Stimulated activated CD4-positive, alpha-beta T cell treated with anti-CD3 and anti-CD28 coated beads, Interleukin-1b, Interleukin-23, amount 100 ng/mL, for 24 hours (primary cell): ENCODE data around the gene NXPH4.

Experiments
- DNase-seq, 4 experiments: peaks; one replicate each; pipeline ENCODE4 v3.0.0-alpha.2; 2020; ENCODE audit warnings: low read depth in 4 of 4, low spot score in 1 of 4

The NXPH4 gene

DNA sequence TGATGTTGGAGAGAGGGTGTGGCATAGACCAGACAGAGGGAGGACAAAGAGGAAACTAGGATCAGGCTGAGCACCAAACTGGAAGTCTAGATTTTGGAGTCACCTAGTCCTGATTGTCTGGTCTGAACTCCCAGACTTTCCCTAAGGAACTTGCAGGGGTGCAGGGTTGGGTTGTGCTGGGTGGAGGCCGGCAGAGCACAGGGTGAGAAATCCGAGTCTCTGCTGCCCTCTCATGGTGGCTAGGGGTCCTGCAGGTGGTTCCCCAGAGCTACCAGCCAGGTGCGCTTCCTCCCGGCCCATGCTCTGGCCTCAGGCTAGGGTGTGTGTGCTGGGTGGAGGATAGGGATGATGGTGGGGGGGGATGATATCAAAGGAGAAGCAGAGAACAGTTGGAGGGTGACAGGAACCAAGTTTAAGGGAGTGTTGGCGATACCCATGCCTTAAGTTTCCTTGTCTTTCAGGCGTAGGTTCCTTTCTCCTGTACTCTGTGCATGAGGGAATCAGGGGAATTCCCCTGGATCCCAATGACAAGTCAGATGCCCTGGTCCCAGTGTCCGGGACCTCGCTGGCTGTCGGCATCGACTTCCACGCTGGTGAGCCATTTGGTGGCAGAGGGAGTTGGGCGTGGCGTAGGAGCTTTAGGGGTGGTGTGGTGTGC, 33.5 kb upstream of the NXPH4 start:
- DNase-seq, result peak; percentile 48 to 85 (median 71)

DNA sequence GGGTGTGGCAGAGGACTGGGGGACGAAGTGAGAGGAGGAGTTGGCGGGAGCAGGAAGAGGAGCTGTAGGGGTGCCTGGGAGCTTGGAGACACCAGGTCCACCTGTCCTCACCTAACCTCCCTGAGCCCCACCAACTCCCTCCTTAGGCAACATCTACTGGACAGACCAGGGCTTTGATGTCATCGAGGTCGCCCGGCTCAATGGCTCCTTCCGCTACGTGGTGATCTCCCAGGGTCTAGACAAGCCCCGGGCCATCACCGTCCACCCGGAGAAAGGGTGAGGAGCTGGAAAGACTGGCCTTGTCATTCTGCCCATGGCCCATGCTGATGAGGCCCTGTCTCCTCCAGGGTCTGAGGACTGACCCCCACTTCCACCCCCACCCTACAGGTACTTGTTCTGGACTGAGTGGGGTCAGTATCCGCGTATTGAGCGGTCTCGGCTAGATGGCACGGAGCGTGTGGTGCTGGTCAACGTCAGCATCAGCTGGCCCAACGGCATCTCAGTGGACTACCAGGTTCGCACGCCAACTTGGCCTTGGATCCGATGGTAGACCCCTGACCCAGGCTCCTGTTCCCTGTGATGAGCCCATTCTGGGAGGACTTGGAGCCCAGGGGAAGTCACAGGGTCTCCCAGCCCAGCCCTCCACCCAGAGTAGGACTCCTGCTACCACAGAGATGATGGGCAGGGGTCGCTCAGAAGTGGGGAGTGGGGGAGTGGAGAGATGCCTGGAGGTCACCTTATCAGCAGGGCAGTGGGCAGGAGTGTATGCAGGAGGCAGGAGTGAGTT, 32.5 kb upstream of the NXPH4 start:
- DNase-seq, result no peak

GRCh38 chr12:57185403-57185802, 31.2 kb upstream of the NXPH4 start:
- DNase-seq, result no peak

GRCh38 chr12:57185906-57186508, 30.6 kb upstream of the NXPH4 start:
- no peak for DNase-seq

DNA sequence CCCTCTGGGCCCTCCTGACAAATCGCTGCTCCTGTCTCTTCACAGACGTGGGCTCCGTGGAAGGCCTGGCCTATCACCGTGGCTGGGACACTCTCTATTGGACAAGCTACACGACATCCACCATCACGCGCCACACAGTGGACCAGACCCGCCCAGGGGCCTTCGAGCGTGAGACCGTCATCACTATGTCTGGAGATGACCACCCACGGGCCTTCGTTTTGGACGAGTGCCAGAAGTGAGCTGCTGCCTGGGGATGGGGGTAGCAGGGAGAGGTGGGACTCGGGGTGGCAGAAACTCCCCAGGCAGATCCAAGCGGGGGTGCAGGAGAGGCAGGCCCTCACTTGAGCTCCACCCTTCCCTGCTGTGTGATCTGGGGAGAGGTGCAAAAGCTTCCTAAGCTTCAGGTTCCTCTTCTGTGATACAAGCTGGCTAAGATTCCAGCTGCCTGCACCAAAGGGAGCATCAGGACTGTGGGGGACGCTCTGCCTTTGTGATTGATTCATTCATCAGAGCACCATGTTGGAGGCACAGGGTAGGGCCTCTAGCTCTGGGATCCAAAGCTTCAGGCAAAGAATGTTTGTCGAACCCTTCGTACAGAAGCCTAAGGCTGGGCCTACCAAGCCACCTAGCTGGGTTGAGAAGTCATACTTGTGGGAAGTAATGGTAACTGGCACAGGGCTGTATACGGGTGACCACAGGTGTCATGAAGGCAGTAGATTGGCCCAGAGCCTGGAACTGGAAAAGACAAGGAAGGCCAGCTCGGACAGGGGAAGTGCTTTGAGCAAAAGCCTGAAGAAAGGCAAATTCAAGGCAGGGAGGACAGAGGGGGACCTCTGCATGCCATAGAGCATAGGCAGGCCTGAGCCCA, 29.1 kb upstream of the NXPH4 start:
- DNase-seq, result no peak

- DNase-seq, result no peak
These were observed 28.5 kb upstream of the NXPH4 start for GRCh38 chr12:57188090-57188425.

DNA sequence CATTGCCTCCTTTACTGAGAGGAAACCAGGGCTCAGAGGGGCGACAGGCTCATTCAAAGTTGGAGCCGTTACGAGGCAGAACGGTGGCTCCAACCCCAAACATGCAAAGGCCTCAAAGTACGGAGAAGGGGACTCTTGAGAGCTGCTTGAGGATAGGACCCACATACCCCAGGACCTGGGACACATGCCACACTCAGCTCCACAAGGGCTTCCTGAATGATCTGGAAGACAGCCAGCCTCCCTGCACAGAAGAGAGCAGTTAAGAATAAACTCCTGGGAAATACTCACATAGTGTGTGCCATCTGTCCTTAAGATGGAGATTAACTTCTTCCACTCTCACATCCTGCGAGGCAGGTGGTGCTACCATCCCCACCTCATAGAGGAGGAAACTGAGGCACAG, 26.6 kb upstream of the NXPH4 start:
- DNase-seq, result no peak

GRCh38 chr12:57190821-57191220, 25.8 kb upstream of the NXPH4 start:
- DNase-seq, result no peak

DNA sequence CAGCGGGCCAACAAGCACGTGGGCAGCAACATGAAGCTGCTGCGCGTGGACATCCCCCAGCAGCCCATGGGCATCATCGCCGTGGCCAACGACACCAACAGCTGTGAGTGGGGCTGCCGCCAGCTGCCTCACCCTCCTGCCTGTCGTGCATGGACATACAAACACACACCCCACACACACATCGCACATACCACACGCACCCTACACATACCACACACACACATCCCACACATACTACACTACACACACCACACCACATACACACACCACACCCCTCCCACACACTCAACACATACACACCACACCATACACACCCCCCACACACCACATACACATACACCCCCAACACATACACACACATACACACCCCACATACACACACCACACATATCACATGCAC, 25.2 kb upstream of the NXPH4 start:
- no peak for DNase-seq

GRCh38 chr12:57192920-57193319, 23.7 kb upstream of the NXPH4 start:
- DNase-seq, result no peak

DNA sequence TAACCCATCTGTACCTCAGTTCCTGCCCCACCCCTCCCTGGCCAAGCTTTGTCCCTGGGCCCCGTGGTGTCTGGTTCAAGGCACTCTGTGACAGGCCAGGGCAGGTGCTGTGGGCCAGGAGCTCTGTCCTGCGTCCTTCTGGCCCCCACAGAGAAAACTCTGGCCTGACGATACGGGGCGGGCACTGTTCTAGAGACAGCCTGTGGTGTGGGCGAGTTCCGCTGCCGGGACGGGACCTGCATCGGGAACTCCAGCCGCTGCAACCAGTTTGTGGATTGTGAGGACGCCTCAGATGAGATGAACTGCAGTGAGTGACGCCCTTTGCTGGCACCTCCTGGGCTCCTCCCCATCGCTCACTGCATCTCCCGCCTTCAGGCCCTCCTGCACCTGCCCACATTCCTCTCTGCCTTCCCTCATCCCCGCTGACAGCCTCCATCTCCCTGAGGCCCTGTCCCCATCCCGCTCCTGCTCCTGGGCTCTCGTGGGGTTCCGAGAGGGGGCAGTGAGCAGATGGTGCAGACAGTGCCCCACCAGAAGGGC, 22.8 kb upstream of the NXPH4 start:
- DNase-seq, result no peak

DNA sequence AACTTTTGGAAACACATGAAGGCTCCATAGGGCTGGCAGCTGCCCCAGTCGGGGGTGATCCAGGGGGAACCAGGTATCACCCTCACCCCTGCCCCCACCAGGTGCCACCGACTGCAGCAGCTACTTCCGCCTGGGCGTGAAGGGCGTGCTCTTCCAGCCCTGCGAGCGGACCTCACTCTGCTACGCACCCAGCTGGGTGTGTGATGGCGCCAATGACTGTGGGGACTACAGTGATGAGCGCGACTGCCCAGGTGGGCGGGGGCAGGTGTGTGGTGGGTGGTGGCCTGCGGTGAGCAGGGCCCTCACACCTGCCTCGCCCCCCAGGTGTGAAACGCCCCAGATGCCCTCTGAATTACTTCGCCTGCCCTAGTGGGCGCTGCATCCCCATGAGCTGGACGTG, 22.3 kb upstream of the NXPH4 start:
- DNase-seq, result no peak

- no peak for DNase-seq
These were observed 21.4 kb upstream of the NXPH4 start for GRCh38 chr12:57195186-57195585.

DNA sequence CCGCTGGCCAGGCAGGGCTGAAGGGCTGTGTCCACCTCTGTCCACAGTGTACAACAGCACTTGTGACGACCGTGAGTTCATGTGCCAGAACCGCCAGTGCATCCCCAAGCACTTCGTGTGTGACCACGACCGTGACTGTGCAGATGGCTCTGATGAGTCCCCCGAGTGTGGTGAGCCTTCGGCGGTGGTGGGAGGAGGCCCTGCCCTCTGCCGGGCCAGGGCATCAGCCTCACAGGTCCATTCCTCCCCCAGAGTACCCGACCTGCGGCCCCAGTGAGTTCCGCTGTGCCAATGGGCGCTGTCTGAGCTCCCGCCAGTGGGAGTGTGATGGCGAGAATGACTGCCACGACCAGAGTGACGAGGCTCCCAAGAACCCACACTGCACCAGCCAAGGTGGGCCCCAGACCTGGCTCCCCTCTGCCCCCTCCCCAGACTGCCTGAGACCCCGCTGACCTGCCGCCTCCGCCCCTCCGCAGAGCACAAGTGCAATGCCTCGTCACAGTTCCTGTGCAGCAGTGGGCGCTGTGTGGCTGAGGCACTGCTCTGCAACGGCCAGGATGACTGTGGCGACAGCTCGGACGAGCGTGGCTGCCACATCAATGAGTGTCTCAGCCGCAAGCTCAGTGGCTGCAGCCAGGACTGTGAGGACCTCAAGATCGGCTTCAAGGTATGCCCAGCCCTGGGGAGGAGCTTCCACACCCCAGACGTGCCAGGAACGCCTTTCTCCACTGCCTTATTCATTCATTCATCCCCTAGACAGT, 20.8 kb upstream of the NXPH4 start:
- no peak for DNase-seq

GRCh38 chr12:57196439-57196838, 20.2 kb upstream of the NXPH4 start:
- no peak for DNase-seq

DNA sequence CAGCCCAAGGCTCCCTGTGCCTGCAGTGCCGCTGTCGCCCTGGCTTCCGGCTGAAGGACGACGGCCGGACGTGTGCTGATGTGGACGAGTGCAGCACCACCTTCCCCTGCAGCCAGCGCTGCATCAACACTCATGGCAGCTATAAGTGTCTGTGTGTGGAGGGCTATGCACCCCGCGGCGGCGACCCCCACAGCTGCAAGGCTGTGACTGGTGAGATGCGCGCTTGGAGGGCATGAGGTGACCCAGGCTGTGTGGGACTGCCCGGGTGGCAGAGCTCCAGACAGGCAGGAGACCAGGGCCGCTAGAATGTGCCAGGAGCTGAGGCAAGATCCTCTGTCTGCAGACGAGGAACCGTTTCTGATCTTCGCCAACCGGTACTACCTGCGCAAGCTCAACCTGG, 19.6 kb upstream of the NXPH4 start:
- DNase-seq, result no peak

GRCh38 chr12:57198329-57198728, 18.3 kb upstream of the NXPH4 start:
- DNase-seq, result no peak

GRCh38 chr12:57199191-57199590, 17.4 kb upstream of the NXPH4 start:
- no peak for DNase-seq

DNA sequence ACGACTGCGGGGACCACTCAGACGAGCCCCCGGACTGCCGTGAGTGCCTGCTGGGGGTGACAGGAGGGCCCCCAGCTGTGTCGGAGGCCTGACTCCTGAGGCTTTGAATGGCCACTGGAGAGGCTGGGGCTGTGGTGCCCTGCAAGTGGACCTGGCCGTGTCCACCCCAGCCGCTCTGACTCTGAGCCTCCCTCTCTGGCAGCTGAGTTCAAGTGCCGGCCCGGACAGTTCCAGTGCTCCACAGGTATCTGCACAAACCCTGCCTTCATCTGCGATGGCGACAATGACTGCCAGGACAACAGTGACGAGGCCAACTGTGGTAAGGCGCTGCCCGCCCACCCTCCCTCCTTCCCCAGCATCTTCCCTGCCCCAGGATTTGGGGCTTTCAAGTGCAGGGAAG, 16.1 kb upstream of the NXPH4 start:
- no peak for DNase-seq

DNA sequence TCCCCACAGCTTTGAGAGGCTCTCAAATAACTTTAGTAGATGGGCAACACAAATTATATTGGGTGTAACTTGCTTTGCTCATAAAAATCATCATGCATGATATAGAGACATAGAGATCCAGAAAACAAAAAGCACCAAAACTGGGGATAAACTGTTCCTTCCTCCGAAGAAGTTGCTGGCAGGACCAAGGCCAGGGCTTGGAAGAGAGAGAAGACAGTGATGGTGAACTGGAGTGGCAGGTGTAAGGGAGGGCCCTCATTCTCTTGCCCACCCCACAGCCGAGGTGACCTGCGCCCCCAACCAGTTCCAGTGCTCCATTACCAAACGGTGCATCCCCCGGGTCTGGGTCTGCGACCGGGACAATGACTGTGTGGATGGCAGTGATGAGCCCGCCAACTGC, 15.4 kb upstream of the NXPH4 start:
- DNase-seq, result no peak

- no peak for DNase-seq
These were observed 15.0 kb upstream of the NXPH4 start for GRCh38 chr12:57201631-57202030.
